Nephron (organoid): Measurements from ENCODE around the gene PPP4R1.

Source experiments
- H3K27ac Mint-ChIP-seq, 3 experiments: 2 replicates each; pipeline ENCODE4 v1.8.0; 2020; ENCODE audit warnings: mixed read lengths in 3 of 3, mild to moderate bottlenecking in 2 of 3, moderate library complexity in 1 of 3
- H3K27me3 Mint-ChIP-seq: 2 replicates; pipeline ENCODE4 v1.8.0; 2021; ENCODE audit warnings: low read depth, mild to moderate bottlenecking, moderate library complexity, mixed read lengths
- H3K36me3 Mint-ChIP-seq: 2 replicates; pipeline ENCODE4 v1.8.0; 2020; ENCODE audit warnings: low read depth, mixed read lengths
- H3K4me1 Mint-ChIP-seq: 2 replicates; pipeline ENCODE4 v1.8.0; 2020; ENCODE audit warnings: mixed read lengths
- H3K4me3 Mint-ChIP-seq, 3 experiments: 2 replicates each; pipeline ENCODE4 v1.8.0; 2020; ENCODE audit warnings: mild to moderate bottlenecking in 3 of 3, mixed read lengths in 3 of 3, moderate library complexity in 2 of 3
- H3K9me3 Mint-ChIP-seq: 2 replicates; pipeline ENCODE4 v1.8.0; 2020; ENCODE audit warnings: mixed read lengths
- TF ChIP-seq, protein P1 (sequence below), 3 experiments: fragments of 200-600 bp; sonication (generic); IDR thresholded peaks; one replicate each; pipeline ENCODE4 v1.5.0; 2021; ENCODE audit warnings: antibody characterized with exemption in 3 of 3; ENCODE audit not compliant: unreplicated experiment in 3 of 3

The PPP4R1 gene

DNA sequence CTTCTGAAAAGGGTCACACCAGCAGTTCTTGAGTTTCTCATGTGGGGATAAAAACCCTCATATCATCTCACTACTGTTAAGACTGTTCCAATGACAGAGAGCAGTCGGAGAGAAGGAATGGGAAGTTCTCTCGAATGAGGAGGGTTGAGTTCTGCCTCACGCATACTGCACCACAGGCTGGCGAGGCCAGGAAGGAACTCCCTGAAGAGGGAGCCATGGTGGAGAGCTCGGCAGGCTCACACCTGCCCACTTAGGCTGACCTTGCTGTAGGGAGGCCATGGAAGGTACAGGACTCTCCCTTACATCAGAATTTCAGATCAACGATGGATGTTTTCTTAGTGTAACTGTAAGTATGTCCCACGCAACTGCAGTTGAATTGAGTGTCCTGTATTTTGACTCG, 74.4 kb downstream of the PPP4R1 start:
- H3K36me3 Mint-ChIP-seq: peaks cover 36% of the 10 kb centered on the region
- no peak overlapping the region for H3K4me3 Mint-ChIP-seq
- TF ChIP-seq, protein P1, sequence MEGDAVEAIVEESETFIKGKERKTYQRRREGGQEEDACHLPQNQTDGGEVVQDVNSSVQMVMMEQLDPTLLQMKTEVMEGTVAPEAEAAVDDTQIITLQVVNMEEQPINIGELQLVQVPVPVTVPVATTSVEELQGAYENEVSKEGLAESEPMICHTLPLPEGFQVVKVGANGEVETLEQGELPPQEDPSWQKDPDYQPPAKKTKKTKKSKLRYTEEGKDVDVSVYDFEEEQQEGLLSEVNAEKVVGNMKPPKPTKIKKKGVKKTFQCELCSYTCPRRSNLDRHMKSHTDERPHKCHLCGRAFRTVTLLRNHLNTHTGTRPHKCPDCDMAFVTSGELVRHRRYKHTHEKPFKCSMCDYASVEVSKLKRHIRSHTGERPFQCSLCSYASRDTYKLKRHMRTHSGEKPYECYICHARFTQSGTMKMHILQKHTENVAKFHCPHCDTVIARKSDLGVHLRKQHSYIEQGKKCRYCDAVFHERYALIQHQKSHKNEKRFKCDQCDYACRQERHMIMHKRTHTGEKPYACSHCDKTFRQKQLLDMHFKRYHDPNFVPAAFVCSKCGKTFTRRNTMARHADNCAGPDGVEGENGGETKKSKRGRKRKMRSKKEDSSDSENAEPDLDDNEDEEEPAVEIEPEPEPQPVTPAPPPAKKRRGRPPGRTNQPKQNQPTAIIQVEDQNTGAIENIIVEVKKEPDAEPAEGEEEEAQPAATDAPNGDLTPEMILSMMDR (IDR thresholded peaks at IDR 0.05; ENCODE audit: unreplicated experiment in 3 of 3): no peak
- H3K9me3 Mint-ChIP-seq: no peaks in the 10 kb centered on the region
- H3K4me1 Mint-ChIP-seq: peaks cover 6% of the 10 kb centered on the region
- no peak overlapping the region for H3K27ac Mint-ChIP-seq
- H3K27me3 Mint-ChIP-seq: no peaks in the 10 kb centered on the region

DNA sequence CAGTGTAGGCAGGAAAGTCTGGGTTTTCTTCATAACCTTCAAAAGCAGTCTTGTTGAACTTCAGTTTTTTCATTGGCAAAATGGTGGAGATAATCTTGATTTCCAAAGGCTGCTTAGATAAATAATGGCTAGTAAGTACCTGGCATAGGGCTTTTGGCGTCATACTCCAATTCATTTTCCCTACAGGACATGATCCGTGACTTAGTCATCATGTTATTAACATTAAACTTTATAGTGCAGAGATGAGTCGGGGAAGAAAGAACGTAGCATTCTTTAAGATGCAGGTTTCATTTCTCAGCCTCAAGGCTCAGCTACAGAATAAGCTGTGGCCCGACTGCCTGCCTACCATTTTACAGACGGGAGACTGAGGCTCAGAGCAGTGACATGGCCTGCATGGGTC, 75.1 kb downstream of the PPP4R1 start:
- TF ChIP-seq, protein P1 (IDR thresholded peaks at IDR 0.05; ENCODE audit: unreplicated experiment in 3 of 3): no peak
- H3K27ac Mint-ChIP-seq: no peak overlapping the region
- H3K4me3 Mint-ChIP-seq: no peak overlapping the region
- peaks cover 6% of the 10 kb centered on the region for H3K4me1 Mint-ChIP-seq
- H3K27me3 Mint-ChIP-seq: no peaks in the 10 kb centered on the region
- H3K36me3 Mint-ChIP-seq: peaks cover 34% of the 10 kb centered on the region
- H3K9me3 Mint-ChIP-seq: no peaks in the 10 kb centered on the region

DNA sequence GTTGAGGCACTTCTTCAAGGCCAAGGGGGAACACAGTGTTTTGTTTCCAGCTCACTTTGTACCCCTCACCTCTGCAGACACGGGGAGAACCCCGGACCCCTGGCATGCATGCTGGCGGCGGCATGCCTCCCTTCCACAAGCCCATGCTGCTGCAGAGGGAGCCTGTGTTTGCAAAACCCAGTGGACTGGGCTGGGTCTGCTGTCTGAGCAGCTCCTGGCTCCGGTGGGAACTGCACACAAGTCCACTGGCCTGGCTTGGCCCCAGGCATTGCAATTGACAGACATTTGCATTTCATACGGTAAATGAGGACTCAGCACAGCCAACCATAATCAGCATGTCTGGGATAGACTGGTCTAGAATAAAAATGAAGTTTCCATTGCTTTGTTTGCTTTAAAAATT, 76.7 kb downstream of the PPP4R1 start:
- TF ChIP-seq, protein P1 (IDR thresholded peaks at IDR 0.05; ENCODE audit: unreplicated experiment in 3 of 3): no peak
- Mint-ChIP-seq H3K36me3 (peaks cover 34% of the 10 kb centered on the region), H3K27ac (no peak overlapping the region), H3K9me3 (no peaks in the 10 kb centered on the region), H3K4me1 (peaks cover 6% of the 10 kb centered on the region), H3K4me3 (no peak overlapping the region), H3K27me3 (no peaks in the 10 kb centered on the region)

DNA sequence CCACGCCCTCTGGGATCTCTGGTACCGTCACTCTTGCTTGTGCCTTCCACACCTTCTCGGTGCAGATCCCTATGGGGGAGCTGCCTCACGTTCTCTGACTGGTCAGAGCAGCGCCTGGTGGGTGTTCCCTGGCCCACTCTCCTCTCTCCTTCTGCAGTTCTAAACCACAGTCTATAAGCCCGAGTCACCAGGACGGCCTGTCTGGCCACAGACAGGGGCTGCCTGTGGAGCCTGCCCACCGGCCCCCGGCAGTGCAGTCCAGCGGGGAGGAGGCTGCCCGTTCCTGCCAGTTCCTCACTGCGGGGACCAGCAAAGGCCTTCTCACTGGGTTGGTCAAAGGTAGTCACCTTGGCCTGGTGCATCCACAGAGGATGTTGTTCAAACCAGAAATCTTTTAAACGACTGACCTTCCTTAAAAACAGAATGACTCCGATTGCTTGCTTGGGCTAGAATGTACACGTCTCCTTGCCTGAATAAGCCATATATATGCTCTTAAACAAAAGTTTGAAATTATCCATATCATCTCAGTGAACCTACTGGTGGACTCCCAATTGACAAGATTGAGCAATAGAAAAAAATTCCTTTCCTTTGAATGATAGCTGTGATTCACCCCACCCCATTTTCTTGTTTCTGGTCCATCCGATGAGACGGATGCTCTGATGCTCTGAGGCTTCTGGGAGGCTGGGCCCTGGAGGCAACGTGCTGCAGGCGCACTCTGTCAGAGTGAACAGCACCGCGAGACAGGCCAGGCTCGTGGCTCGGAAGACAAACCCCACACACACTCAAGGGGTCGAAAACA, 77.8 kb downstream of the PPP4R1 start:
- no peaks in the 10 kb centered on the region for H3K27me3 Mint-ChIP-seq
- peaks cover 34% of the 10 kb centered on the region for H3K36me3 Mint-ChIP-seq
- peaks cover 6% of the 10 kb centered on the region for H3K4me1 Mint-ChIP-seq
- no peaks in the 10 kb centered on the region for H3K9me3 Mint-ChIP-seq
- peak overlapping the region in 1 of 3 experiments; percentile 90 for H3K27ac Mint-ChIP-seq
- TF ChIP-seq, protein P1 (IDR thresholded peaks at IDR 0.05; ENCODE audit: unreplicated experiment in 3 of 3): no peak
- no peak overlapping the region for H3K4me3 Mint-ChIP-seq

DNA sequence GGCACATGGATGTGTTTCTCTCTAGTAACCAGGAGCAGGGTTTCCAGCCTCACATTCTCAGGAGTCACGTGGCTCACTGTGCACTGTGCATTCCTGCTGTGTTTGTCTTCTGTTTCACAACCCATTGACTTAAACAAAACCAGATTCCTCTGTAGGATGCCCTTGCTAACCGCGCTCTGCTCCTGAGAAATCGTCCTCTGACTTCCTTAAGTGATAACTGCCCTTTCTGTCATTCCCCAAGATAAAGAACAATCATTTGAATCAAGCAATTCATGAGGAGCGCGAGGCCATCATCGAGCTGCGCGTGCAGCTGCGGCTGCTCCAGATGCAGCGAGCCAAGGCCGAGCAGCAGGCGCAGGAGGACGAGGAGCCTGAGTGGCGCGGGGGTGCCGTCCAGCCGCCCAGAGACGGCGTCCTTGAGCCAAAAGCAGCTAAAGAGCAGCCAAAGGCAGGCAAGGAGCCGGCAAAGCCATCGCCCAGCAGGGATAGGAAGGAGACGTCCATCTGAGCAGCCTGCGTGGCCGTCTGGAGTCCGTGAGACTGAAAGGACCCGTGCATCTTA, 78.8 kb downstream of the PPP4R1 start:
- peak overlapping the region in 1 of 3 experiments; percentile 16 for H3K4me3 Mint-ChIP-seq
- TF ChIP-seq, protein P1 (IDR thresholded peaks at IDR 0.05; ENCODE audit: unreplicated experiment in 3 of 3): no peak
- H3K27me3 Mint-ChIP-seq: no peaks in the 10 kb centered on the region
- H3K9me3 Mint-ChIP-seq: no peaks in the 10 kb centered on the region
- H3K36me3 Mint-ChIP-seq: peaks cover 43% of the 10 kb centered on the region
- H3K27ac Mint-ChIP-seq: peak overlapping the region; percentile 58 to 90 (median 70)
- peaks cover 6% of the 10 kb centered on the region for H3K4me1 Mint-ChIP-seq
